OCI-LY1 (cell line): ENCODE data around the gene TOR4A.

ENCODE experiments used
- EZH2 ChIP-seq: fragments of 200-600 bp; sonication (generic), shearing (Covaris generic); IDR thresholded peaks from 2 replicates; pipeline ENCODE4 v1.8.0; 2017; ENCODE audit warnings: borderline replicate concordance, mixed run types, mild to moderate bottlenecking, antibody characterized with exemption, low read length, moderate library complexity, mixed read lengths
- TF ChIP-seq, protein P1 (sequence below): fragments of 200-600 bp; sonication (generic), shearing (Covaris generic); IDR thresholded peaks from 2 replicates; pipeline ENCODE4 v1.5.1; 2017; ENCODE audit warnings: mild to moderate bottlenecking, antibody characterized with exemption, low read length, moderate library complexity, mixed read lengths

GRCh38 chr9:137325124-137325523 lies 47.6 kb downstream of the TOR4A start:
- TF ChIP-seq, protein P1, sequence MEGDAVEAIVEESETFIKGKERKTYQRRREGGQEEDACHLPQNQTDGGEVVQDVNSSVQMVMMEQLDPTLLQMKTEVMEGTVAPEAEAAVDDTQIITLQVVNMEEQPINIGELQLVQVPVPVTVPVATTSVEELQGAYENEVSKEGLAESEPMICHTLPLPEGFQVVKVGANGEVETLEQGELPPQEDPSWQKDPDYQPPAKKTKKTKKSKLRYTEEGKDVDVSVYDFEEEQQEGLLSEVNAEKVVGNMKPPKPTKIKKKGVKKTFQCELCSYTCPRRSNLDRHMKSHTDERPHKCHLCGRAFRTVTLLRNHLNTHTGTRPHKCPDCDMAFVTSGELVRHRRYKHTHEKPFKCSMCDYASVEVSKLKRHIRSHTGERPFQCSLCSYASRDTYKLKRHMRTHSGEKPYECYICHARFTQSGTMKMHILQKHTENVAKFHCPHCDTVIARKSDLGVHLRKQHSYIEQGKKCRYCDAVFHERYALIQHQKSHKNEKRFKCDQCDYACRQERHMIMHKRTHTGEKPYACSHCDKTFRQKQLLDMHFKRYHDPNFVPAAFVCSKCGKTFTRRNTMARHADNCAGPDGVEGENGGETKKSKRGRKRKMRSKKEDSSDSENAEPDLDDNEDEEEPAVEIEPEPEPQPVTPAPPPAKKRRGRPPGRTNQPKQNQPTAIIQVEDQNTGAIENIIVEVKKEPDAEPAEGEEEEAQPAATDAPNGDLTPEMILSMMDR, result no peak
- no peak for TF ChIP-seq EZH2
